ENCODE measurements around the gene GGCX. TPM values are rescaled to one million over a fixed set of nuclear protein-coding genes. Genes with fewer than 3 reads are reported as not detected.

Gene GGCX
- total RNA-seq, 1 donor from 2014 or later = 58.2 TPM

- Mint-ChIP-seq H3K4me3 (no peak overlapping the region), H3K4me1 (peaks cover 20% of the 10 kb centered on the region), H3K27ac (no peak overlapping the region), H3K27me3 (ENCODE audit: low read depth) (no peaks in the 10 kb centered on the region), H3K36me3 (peaks cover 2% of the 10 kb centered on the region), H3K9me3 (peaks cover 4% of the 10 kb centered on the region)
- no peak for TF ChIP-seq CTCF (IDR thresholded peaks at IDR 0.05; ENCODE audit: unreplicated experiment)
- no peak for DNase-seq (ENCODE audit: low spot score in 2 of 2, unreplicated experiment in 2 of 2)
Measured at GRCh38 chr2:85534881-85535280, 26.4 kb downstream of the GGCX start.

- H3K4me1 Mint-ChIP-seq = peaks cover 20% of the 10 kb centered on the region
- peaks cover 5% of the 10 kb centered on the region for H3K9me3 Mint-ChIP-seq
- no peak overlapping the region for H3K4me3 Mint-ChIP-seq
- DNase-seq (ENCODE audit: low spot score in 2 of 2, unreplicated experiment in 2 of 2) = no peak
- peaks cover under 1% of the 10 kb centered on the region for H3K27me3 Mint-ChIP-seq (ENCODE audit: low read depth)
- TF ChIP-seq CTCF (IDR thresholded peaks at IDR 0.05; ENCODE audit: unreplicated experiment) = no peak
- H3K27ac Mint-ChIP-seq = no peak overlapping the region
- peaks cover 2% of the 10 kb centered on the region for H3K36me3 Mint-ChIP-seq
Measured at GRCh38 chr2:85534099-85534498, 27.2 kb downstream of the GGCX start.

- H3K9me3 Mint-ChIP-seq = peaks cover 5% of the 10 kb centered on the region
- H3K36me3 Mint-ChIP-seq = peaks cover 2% of the 10 kb centered on the region
- no peak for DNase-seq (ENCODE audit: low spot score in 2 of 2, unreplicated experiment in 2 of 2)
- TF ChIP-seq CTCF (IDR thresholded peaks at IDR 0.05; ENCODE audit: unreplicated experiment) = no peak
- H3K4me3 Mint-ChIP-seq = no peak overlapping the region
- H3K27ac Mint-ChIP-seq = no peak overlapping the region
- H3K4me1 Mint-ChIP-seq = peaks cover 7% of the 10 kb centered on the region
- peaks cover 6% of the 10 kb centered on the region for H3K27me3 Mint-ChIP-seq (ENCODE audit: low read depth)
Measured at GRCh38 chr2:85531589-85531988, 29.7 kb downstream of the GGCX start.

GRCh38 chr2:85529809-85530208 lies 31.5 kb downstream of the GGCX start:
- no peaks in the 10 kb centered on the region for H3K36me3 Mint-ChIP-seq
- no peak for DNase-seq (ENCODE audit: low spot score in 2 of 2, unreplicated experiment in 2 of 2)
- TF ChIP-seq CTCF (IDR thresholded peaks at IDR 0.05; ENCODE audit: unreplicated experiment) = no peak
- peaks cover 14% of the 10 kb centered on the region for H3K4me1 Mint-ChIP-seq
- peaks cover 5% of the 10 kb centered on the region for H3K9me3 Mint-ChIP-seq
- no peak overlapping the region for H3K4me3 Mint-ChIP-seq
- H3K27me3 Mint-ChIP-seq (ENCODE audit: low read depth) = peaks cover 6% of the 10 kb centered on the region
- H3K27ac Mint-ChIP-seq = no peak overlapping the region

- Mint-ChIP-seq H3K4me3 (no peak overlapping the region), H3K27ac (no peak overlapping the region), H3K27me3 (ENCODE audit: low read depth) (peaks cover 6% of the 10 kb centered on the region), H3K9me3 (peaks cover 5% of the 10 kb centered on the region), H3K4me1 (peaks cover 28% of the 10 kb centered on the region), H3K36me3 (no peaks in the 10 kb centered on the region)
- no peak for DNase-seq (ENCODE audit: low spot score in 2 of 2, unreplicated experiment in 2 of 2)
- no peak for TF ChIP-seq CTCF (IDR thresholded peaks at IDR 0.05; ENCODE audit: unreplicated experiment)
Measured at GRCh38 chr2:85528355-85528754, 32.9 kb downstream of the GGCX start.

GRCh38 chr2:85527787-85528186 lies 33.5 kb downstream of the GGCX start:
- H3K27me3 Mint-ChIP-seq (ENCODE audit: low read depth) = peaks cover 6% of the 10 kb centered on the region
- TF ChIP-seq CTCF (IDR thresholded peaks at IDR 0.05; ENCODE audit: unreplicated experiment) = no peak

More at GRCh38 chr2:85527787-85528186, 33.5 kb downstream of the GGCX start:
- no peaks in the 10 kb centered on the region for H3K36me3 Mint-ChIP-seq
- no peak for DNase-seq (ENCODE audit: low spot score in 2 of 2, unreplicated experiment in 2 of 2)
- H3K9me3 Mint-ChIP-seq = peaks cover 5% of the 10 kb centered on the region
- H3K4me1 Mint-ChIP-seq = peaks cover 33% of the 10 kb centered on the region
- no peak overlapping the region for H3K27ac Mint-ChIP-seq
- no peak overlapping the region for H3K4me3 Mint-ChIP-seq

All from mesothelial cell of epicardium (in vitro differentiated cells).